GM12872 (cell line): ENCODE data around the gene CDK3.

Source experiments
- TF ChIP-seq, protein P1 (sequence below): IDR thresholded peaks from 3 replicates; pipeline ENCODE4 v1.5.1; 2011; ENCODE audit warnings: low read depth, mild to moderate bottlenecking, low read length, moderate library complexity; ENCODE audit not compliant: insufficient read depth

The CDK3 gene

DNA sequence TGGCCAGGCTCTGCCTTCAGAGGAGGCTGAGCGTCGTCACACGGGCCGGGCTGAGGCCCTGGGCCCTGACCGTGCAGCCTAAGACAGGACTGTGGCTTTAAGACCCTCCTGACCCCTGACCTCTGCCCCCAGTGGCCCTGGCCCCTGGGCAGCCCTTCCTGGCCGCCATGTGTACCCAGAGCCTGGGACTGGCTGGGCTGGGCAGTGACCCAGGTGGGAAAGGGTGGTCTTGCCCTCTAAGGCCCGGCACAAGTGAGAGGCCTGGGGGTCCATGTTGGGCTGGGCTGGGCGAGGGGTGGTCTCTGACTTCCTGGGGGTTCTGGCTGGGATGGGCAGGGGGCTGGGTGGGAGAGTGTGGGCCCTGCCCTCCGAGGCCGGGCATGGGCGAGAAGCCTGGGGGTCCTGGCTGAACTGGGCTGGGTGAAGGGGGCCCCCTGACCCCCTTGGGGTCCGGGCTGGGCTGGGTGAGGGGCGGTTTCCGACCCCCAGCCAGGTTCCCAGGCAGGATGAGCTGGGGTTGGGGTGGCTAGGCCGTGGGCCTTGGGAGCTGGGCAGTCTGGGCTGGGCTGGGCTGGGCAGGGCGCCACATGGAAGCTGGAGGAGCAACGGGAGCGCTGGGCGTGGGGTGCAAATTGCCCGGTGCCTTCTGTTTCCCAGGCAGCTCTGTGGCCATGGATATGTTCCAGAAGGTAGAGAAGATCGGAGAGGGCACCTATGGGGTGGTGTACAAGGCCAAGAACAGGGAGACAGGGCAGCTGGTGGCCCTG is at the start of gene CDK3:
TSS of gene CDK3 (plus strand) at position 101 of the 767 bp plus-strand sequence. CDS start at position 672, 571 bp downstream.
- TF ChIP-seq, protein P1, sequence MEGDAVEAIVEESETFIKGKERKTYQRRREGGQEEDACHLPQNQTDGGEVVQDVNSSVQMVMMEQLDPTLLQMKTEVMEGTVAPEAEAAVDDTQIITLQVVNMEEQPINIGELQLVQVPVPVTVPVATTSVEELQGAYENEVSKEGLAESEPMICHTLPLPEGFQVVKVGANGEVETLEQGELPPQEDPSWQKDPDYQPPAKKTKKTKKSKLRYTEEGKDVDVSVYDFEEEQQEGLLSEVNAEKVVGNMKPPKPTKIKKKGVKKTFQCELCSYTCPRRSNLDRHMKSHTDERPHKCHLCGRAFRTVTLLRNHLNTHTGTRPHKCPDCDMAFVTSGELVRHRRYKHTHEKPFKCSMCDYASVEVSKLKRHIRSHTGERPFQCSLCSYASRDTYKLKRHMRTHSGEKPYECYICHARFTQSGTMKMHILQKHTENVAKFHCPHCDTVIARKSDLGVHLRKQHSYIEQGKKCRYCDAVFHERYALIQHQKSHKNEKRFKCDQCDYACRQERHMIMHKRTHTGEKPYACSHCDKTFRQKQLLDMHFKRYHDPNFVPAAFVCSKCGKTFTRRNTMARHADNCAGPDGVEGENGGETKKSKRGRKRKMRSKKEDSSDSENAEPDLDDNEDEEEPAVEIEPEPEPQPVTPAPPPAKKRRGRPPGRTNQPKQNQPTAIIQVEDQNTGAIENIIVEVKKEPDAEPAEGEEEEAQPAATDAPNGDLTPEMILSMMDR: no peak

DNA sequence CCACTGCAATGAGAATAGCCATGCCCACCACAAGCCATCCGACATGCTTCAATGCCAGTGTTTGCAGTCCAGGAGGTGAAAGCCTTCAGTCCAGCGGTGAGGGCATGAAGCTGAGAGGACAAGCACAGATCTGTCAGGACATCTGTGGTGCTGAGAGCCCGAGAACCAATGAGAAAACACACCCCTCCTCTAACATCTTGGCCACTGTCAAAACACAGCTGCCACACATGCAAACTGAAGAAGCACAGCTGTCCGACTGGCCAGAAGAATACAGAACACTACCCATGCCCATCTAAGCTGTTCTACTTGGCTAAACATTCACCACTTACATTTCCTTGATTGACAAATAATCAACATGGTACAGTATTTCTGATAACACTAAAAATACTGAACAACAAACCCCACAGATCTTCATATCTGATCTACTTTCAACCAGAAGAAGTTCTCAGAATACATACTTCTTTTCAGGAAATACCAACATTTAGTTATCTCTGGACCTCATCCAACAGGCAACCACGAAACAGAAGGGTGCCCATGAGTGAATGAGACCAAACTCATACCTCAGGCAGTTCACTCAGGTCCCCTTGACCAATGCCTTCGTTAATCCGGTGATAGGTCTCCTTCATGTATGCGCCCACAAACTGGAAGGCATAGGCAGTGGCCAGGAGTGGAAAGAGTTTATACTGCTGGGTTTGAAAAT is 49.6 kb upstream of the CDK3 start:
- TF ChIP-seq, protein P1: no peak

DNA sequence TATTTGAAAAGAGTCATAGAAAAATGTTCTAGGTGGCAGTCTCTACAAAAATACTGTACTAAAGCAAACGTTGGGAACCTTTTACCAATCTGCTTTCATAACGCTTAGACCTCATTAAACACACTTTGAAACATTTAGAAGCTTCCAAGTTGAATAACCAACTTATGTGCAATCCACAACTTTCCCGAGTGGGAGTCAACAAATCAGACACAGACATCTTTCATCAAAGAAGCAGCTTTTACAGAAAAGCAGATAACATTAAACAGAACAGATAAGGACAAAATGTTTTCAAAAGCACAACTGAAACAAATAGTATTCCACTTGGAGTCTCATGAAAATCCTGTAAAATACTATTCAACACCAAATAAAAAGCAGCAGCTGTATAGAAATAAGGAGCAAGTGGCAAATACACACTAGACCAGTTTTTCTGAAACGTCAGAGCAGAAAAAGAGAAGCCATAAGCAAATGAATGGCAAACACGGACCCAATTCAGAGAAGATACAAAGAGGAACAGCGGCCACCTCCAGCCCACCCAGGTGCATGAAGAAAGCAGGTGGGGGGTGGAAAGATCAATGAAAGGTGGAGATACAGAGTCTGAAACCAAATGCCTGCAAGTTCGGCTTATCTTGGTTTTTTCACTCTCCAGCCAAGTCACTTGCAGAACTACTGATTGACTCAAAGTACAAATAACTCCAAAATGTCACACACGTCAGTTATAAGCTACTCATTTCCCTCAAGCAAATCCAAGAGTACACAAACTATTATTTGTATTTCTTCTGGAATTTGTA is 41.4 kb upstream of the CDK3 start:
- TF ChIP-seq, protein P1: no peak

DNA sequence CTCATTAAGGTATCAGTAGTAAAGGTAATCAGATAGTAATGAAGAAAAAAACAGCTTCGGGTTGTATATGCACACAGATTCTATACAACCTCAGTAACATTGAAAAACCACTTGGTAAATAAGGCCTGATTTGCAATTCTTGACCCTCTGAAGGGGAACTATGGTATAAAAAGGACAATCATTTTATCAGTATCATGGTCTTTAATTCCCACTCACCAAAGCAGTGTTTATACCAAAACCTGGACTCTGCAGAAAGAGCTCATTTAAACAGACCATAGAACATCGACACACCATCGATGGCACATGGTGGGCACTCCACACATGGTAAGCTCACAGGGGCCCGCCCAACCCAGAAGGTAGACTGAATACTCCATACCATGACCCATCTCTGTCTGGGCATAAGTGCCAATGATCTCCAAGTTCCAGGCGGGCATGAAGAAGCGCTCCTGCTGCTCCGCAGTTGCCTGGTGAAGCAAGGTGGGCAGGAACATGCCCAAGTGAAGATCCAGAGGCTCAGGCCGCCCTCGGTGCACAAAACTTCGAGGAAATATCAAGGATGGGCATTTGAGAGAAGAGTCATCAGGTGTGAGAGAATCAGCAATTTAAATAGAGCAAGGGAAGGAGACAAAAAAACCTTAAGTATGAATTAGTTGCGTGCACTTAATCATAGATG is 40.7 kb upstream of the CDK3 start:
- TF ChIP-seq, protein P1: no peak

DNA sequence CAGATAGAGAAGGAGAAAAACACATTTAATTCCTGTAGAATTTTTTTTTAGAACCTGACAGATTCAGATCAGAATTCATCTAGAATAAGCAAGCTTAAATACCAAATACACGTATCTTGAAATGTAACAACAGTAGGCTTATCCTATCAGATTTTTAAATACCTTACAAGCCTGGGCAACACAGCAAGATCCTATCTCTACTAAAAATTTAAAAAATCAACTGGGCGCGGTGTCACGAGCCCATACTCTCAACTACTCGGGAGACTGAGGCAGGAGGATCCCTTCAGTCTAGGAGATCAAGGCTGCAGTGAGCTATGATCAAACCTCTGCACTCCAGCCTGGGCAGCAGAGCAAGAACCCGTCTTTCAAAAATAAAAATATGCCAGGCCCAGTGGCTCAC is 35.2 kb upstream of the CDK3 start:
- TF ChIP-seq, protein P1: no peak

DNA sequence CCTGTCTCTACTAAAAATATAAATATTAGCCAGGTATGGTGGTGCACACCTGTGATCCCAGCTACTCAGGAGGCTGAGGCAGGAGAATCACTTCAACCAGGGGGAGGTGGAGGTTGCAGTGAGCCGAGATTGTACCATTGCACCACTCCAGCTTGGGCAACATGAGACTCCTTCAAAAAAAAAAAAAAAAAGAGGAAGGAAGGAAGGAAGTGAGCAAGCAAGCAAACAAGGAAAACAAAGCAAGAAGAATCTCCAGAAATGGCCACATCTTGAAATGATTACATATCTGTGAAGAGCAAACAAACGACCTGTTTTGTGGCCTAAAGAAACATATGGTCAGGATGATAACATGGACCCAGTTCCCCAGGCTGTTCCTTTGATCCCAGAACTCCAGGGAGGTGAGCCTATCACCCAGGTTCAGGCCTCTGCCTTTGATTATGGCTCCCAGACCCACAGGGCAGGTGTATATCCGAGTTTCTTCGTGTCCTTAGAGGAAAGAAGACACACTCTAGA is 30.6 kb upstream of the CDK3 start:
- TF ChIP-seq, protein P1: no peak
